Transverse colon (tissue), 4 donors: Measurements from ENCODE around the gene ANKRD49. TPM values are rescaled to one million over a fixed set of nuclear protein-coding genes. Genes with fewer than 3 reads are reported as not detected.

Experiments used
- small RNA-seq, 4 donors: library from RNA; depleted of rRNA; stranded (forward); fragments of <200 nt; gene quantifications; one replicate each; pipeline ENCODE3, GENCODE V24; 2016
- total RNA-seq, 4 donors: library from RNA; depleted of rRNA; stranded (reverse); fragments of >200 nt; gene quantifications; one replicate each; pipeline ENCODE4 v1.1.0, GENCODE V29; 2016

Gene ANKRD49
- total RNA-seq, 4 donors from 2014 or later: 24.4 to 43.6 (median 33.2) TPM

Small RNA genes lying within 50 kb of the gene (small RNA-seq; reads per million reads assigned to genes)
- gene MIR548L: 0 to 0.35 (median 0.13) reads per million in 4 donors

Other genes with a start within 250 kb of the ANKRD49 start
- not detected for gene IZUMO1R, start 189.4 kb upstream of the ANKRD49 start, total RNA-seq
- 1 to 10 TPM in 1 of 4 donors, not detected in 3; 3.8 TPM for gene GPR83, start 92.6 kb upstream of the ANKRD49 start, total RNA-seq
- gene MRE11, start 140 bp upstream of the ANKRD49 start, total RNA-seq: 10 to 100 TPM in 2 of 4 donors, 1 to 10 TPM in 2; 5.6 to 17.0 (median 9.9) TPM
- not detected for gene C11orf97, start 18.5 kb downstream of the ANKRD49 start, total RNA-seq
- 10 to 100 TPM; 14.9 to 39.0 (median 22.4) TPM for gene FUT4, start 49.9 kb downstream of the ANKRD49 start, total RNA-seq
- gene PIWIL4, start 73.4 kb downstream of the ANKRD49 start, total RNA-seq: 10 to 100 TPM in 1 of 4 donors, 1 to 10 TPM in 3; 6.7 to 17.9 (median 8.9) TPM